Frontal cortex (tissue), 4 donors: ENCODE measurements around the gene ABLIM2. TPM values are rescaled to one million over a fixed set of nuclear protein-coding genes. Genes with fewer than 3 reads are reported as not detected.

Experiments used
- DNase-seq, 2 donors: peaks; one replicate each; pipeline ENCODE4 v3.0.0; 2012; ENCODE audit warnings: low spot score in 2 of 2
- FAIRE-seq: peaks from 2 replicates; lab custom pipeline; 2012; peaks lifted over from hg19 to GRCh38; lab: Jason Lieb, UNC
- total RNA-seq: library from RNA; depleted of rRNA; stranded (reverse); fragments of >200 nt; gene quantifications from one replicate; pipeline ENCODE4 v1.2.3, GENCODE V29; 2014
- donor health status: control.
- donor health status: control.
- donor health status: control.

The ABLIM2 gene
- total RNA-seq, 1 donor from 2014 or later: 9.4 TPM

DNA sequence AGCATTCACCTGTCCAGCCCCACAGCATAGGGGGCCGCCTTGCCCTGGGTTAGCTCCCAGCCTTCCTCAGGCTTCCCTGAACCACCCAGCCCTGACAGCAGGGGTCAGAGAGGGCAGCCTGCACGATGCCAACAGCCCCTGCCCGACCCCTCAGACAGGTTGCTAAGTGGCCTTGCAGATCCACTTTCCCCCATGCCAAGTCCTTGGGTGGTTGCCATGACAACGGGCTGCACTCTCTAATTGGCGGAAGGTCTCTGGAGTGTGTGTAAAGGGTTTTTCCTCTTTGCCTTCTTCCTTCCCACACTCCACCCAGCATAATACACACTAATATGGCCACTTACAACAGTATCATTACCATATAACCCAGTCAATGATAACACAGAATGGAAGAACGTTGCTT lies 119.3 kb downstream of the ABLIM2 start:
- DNase-seq (no peak), FAIRE-seq (no peak)

DNA sequence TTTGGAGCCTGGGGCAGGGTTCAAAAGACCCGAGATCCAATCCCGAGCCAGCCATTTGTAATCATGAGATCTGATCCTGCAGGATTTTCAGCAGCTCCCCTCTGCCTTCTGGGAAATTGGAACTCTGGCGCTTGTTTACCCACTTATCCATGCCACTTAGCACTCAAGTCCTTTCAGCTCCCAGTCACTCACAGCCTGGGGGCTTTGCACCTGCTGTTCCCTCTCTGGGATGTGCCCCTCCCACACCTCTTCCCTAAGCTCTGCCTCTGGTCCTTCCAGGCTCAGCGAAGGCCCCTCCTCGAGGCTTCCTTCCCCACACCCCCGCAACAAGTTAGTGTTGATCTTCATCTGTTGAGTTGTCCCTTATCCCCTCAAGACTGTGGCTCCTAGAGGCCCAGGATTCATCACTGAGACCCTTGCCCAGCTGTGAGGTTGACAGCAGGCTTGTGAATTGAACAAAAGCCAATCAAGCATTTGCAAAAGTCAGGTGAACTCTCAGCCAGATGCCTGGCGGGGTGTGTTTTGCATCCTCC lies 119.8 kb downstream of the ABLIM2 start:
- no peak for DNase-seq
- no peak for FAIRE-seq

DNA sequence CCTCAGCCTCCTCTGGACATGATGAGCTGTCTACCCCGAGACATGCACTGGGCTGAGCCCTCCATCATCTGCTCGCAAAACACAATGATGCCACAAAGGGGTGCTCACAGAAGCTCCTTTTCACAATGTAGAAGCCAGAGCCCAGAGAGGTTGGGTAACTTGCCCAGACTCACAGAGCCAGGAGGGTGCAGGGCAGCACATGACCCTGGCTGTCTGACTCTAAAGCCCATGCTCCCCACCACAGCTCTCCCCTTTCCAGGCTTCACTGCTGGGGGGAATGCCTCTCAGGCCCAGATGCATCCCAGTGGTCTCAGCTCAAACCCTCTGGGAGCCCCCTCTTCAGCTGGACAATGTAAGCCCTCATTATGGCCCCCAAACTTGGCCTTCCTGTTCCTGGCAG lies 120.5 kb downstream of the ABLIM2 start:
- FAIRE-seq: no peak
- DNase-seq: no peak

GRCh38 chr4:8037150-8037769 lies 121.4 kb downstream of the ABLIM2 start:
- FAIRE-seq (no peak), DNase-seq (no peak)

- no peak for FAIRE-seq
- DNase-seq: no peak
Observed at GRCh38 chr4:8035371-8035780, 123.2 kb downstream of the ABLIM2 start.

GRCh38 chr4:8033829-8034528 lies 124.6 kb downstream of the ABLIM2 start:
- no peak for DNase-seq
- no peak for FAIRE-seq

DNA sequence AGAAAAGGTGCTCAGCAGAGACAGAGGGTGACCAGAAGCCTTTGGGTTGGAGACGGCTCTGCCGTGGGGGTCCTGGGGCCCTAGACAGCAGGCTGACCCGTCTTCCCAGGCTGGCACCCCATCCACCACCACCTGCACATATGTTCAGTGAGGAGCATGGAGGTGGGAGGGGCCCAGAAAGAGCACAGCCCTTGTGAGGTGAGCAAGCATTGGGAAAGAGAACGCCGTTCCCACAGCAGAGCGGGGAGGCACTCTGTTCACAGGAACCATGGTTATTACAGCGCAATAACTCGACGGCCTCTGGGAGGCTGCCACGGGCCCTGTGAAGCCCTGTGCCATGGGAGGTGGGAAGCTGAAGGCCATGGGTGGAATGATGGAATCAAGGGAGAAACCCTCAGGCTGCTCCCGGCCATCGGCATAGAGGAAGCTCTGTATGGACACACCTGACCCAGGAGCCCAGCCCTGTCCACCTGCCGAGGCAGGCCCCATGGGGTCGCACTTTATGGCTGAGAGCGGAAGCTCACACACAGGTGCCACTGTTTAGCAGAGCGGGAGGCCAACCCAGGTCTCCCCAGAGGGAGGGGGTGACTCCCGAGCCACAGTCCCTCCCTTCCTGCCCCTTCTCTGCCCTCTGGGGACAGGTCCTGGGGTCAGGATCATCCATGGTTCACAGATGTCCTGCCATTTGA lies 125.4 kb downstream of the ABLIM2 start:
- no peak for DNase-seq
- no peak for FAIRE-seq

DNA sequence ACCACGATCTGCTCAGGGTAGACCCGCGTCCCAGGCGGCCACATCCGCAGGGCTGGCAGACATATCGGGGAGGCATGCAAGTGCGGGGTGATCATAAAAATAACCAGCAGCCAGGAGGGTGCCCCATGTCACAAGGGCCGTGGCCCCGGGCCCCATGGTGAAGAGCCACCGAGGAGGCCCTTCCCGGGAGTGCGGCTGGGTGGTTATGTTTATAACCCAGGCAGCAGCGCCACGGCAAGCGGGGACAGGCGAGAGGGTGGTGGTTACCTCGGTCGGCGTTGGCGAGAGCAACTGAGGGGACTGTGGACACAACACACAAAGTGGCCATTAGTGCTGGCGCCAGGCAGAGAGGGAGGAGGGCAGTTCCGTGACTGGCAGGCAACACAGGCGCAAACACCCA lies 126.2 kb downstream of the ABLIM2 start:
- DNase-seq (no peak), FAIRE-seq (no peak)

DNA sequence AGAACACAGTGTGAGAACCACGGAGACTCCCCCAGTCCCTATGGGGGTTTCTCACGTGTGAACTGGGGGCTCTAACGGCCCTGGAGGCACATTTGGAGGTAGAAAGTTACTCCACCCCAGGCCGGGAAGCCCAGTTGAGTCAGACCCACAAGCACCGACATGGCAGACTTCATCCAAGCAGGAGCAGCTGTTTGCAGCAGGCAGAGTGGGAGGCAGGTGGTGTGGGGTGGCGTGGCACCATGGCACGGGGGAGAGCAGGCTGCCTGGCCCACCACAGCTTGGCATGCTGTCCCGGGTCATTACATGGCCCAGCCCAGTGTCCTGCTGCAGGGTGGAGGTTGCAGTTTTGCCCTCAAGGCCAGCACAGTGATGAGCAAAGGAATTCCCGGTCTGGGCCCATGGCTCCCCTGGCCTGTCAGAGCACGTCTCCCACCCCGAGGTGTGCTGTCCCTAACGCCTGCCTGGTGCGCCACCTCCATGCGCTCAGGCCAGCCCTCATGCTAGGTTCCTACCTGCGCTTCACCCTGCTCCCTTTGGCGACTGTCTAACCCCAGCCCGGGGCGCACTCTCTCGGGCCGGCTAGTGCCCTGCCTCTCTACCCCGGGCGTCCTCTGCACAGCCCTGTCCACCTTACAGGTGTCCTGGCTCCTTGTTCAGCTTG lies 128.4 kb downstream of the ABLIM2 start:
- FAIRE-seq: no peak
- no peak for DNase-seq

DNA sequence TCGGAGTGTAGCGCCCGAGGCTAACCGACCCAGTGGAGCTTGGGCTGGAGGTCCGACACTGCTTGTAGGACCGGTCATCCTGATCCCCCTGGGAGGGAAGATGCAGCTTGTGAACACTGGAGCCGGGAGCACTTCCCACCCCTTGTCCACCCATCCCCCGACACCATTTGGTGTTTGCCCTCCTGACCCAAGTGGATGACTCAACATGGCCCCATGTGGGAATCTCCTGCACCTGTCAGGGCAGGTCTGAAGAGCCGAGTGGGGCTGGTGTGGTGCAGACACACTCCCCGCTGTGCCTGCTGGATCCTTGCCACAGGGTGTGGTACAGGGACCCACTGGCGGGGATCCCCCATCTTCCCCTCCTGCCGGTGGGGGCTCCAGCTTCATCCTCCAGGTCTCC lies 128.9 kb downstream of the ABLIM2 start:
- FAIRE-seq (no peak), DNase-seq (no peak)

DNA sequence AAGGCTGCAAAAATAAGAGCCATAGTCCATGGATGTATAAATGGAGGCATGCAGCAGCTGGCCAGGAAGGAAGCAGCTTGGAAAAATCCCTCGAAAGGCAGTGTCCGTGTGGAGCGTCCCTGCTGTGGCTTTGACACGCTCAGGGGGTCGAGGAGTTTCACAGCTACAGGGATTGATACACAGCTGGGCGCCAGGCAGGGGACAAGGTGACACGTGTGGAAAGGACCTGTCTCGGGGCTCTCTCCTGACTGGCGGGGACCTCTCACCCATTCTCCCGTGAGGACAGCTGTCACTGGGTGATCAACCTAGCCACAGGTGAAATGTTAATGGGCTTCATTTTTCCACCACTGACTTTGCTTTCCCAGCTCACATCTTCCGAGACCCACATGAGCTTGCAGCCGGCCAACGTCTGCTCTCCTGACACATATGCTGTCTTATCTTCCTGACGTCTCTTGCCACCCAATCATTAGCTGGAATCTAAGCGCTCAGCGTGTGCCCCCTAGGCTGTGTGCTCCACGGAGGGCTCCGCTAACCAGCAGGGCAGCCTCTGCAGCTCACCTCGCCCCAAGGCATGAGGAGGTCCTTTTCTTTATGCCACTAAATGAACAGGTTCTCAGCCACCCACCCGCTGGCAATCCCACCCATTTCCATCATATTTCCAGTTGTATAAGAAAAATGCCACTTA lies 129.6 kb downstream of the ABLIM2 start:
- FAIRE-seq: no peak

GRCh38 chr4:8028368-8028767 lies 130.2 kb downstream of the ABLIM2 start:
- DNase-seq: no peak
- no peak for FAIRE-seq

More for the DNA sequence above, 129.6 kb downstream of the ABLIM2 start:
- no peak for DNase-seq

DNA sequence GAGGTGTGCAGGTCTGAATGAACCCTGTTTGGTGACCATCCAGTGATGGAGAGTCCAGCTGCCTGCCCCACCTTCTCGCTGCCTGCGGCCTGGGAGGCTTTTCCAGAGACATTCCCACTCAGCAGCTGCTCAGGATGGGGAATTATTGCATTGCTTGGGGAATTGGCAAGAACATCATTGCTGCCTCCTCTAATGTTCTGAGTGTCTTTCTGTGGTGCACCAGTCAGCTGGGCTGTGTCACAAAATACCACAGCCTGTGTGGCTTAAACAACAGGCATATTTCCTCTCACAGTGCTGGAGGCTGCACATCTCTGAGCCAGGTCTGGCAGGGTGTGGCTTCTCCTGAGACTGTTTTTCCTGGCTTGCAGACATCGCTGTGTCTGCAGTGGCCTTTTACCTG lies 132.2 kb downstream of the ABLIM2 start:
- FAIRE-seq (no peak), DNase-seq (no peak)

- FAIRE-seq: no peak
- DNase-seq: no peak
Observed at GRCh38 chr4:8025668-8026067, 132.9 kb downstream of the ABLIM2 start.

DNA sequence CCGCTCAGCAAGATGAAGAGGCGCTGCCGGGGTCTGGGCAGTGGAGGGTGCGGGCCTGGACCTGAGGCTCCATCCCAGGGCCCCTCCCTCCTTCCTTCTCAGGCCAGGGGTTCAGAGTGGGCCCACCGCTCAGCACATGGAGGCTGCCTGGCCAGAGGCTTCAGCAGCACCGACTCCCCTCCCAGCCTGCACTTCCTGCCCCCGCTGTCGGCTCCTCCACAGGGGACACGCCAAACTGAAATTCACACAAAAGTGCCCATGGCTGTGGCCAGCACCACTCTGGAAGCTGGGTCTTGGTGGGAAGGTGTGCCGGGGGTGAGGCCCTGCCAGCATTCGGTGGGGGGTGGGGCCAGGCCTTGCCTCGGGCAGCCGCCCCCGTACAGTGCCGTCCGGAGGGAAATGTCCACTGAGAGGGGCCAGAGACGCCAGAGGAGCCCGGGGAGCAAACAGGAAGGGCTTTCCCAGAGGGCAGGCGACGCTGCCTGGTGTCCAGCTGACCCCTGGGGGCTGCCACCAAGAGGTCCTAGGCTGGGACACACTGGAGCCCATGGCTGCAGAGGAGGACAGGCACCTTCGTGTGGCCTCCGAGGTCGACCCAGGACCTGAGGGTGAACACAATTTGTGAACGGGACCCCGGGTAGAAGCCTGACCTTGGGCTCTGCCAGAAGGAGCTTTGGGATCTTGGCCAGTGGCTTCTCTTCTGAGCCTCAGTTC lies 134.4 kb downstream of the ABLIM2 start:
- no peak for FAIRE-seq
- DNase-seq: no peak

- DNase-seq (no peak), FAIRE-seq (no peak)
Observed at GRCh38 chr4:8023696-8024033, 134.9 kb downstream of the ABLIM2 start.

DNA sequence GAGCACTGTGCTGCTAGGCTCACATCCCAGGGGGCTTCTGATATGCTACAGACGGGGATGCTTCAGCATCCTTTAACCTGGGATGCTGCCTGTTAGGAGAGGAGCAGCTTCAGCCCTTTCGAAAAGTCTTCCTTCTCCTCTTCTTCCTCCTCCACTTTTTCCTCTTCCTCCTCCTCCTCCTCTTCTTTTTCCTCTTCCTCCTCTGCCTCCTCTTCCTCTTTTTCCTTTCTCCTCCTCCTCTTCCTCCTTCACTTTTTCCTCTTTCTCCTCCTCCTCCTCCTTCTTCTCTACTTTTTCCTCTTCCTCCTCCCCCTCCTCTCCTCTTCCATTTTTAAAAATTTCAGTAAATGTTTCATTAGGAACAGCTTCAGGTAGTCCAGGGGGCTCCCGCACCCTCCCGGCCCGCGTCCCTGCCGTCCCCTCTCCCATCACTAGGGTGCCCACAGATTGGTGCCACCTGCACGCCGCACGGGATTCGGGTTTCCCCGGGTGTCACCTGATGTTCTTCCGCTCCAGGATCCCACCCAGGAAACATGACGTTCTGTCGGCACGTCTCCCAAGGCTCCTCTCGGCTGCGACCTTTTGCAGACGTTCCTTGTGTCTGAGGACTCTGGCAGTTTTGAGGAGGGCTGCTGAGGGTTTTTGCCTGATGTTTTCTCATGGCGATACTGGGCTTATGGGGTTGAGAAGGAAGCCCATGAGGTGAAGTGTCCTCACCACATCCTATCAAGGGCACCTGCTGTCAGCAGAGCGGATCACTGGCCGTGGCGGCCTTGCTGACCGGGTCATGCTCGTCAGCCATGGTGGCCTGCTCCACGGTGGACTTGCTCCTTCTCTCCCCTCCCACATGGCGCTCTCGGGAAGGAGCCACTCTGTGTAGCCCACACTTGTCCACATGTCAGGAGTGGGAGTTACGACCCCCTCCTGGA lies 135.6 kb downstream of the ABLIM2 start:
- DNase-seq: no peak
- no peak for FAIRE-seq

DNA sequence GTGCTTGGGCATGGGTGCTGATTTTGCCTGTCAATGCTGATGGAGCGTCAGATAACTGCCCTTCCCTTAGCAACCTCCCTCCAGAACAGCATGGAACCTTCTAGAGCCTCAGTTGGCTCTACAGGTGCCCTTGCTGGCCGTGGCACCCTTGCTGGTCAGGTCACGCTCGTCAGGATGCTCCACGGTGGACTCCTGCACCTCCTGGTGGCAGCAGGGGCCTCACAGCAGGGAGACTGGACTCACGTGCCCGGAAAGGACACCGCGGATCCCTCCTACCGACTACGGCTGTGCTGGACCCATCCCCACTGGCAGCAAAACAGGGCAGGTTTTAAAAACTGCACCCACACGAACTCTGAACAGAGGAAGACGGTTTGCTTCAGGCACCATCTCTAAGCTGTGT lies 136.8 kb downstream of the ABLIM2 start:
- DNase-seq (no peak), FAIRE-seq (no peak)
